SK-N-SH (cell line): ENCODE results near the gene YAF2. TPM values are rescaled to one million over a fixed set of nuclear protein-coding genes. Genes with fewer than 3 reads are reported as not detected.

Experiments
- CTCF ChIA-PET: fragments of 300-600, 350-600 bp; formaldehyde crosslinking; extraction: SDS; loops from one replicate; lab custom pipeline; 2021; lab: Yijun Ruan, JAX
- POLR2A ChIA-PET: fragments of 350-600 bp; sonication (Branson Sonifier 250); formaldehyde crosslinking; extraction: SDS; loops from one replicate; lab custom pipeline; 2020; ENCODE audit warnings: antibody characterized with exemption, inconsistent platforms; lab: Yijun Ruan, JAX
- DNase-seq: peaks from one replicate; pipeline ENCODE4 v3.0.0; 2012
- H2AFZ ChIP-seq: fragments of 200-600 bp; sonication (generic); 2 replicates; pipeline ENCODE4 v1.8.1; 2016; ENCODE audit warnings: antibody characterized with exemption, mild to moderate bottlenecking, low read depth
- H3F3A ChIP-seq: fragments of 200-600 bp; sonication (generic); replicated peaks from 2 replicates; pipeline ENCODE3; 2016; ENCODE audit warnings: antibody characterized with exemption, mild to moderate bottlenecking; ENCODE audit not compliant: insufficient read depth
- H3K27ac ChIP-seq, 2 experiments: fragments of 200-500 bp in 1 of 2; fragments of 200-600 bp in 1 of 2; sonication (Bioruptor generic) in 1 of 2; sonication (generic), shearing (Covaris generic) in 1 of 2; 2 replicates each; pipeline versions ENCODE4 v1.5.1 to v1.6.1; 2014 to 2016; ENCODE audit warnings: low read depth in 2 of 2, inconsistent platforms in 1 of 2, low read length in 1 of 2, mild to moderate bottlenecking in 1 of 2, mixed read lengths in 1 of 2
- H3K27me3 ChIP-seq: fragments of 200-600 bp; sonication (generic), shearing (Covaris generic); 2 replicates; pipeline ENCODE4 v1.6.1; 2016; ENCODE audit warnings: mixed run types; ENCODE audit not compliant: insufficient read depth
- H3K36me3 ChIP-seq, 2 experiments: fragments of 200-500 bp in 1 of 2; fragments of 200-600 bp in 1 of 2; sonication (Bioruptor generic) in 1 of 2; sonication (generic) in 1 of 2; replicated peaks in 1 of 2; 2 replicates each; pipeline versions ENCODE3 to v1.5.1; 2014 to 2016; ENCODE audit warnings: low read length in 1 of 2, mild to moderate bottlenecking in 1 of 2; ENCODE audit not compliant: insufficient read depth in 2 of 2, control insufficient read depth in 1 of 2
- H3K4me1 ChIP-seq, 2 experiments: fragments of 200-500 bp in 1 of 2; fragments of 200-600 bp in 1 of 2; sonication (Bioruptor generic) in 1 of 2; sonication (generic), shearing (Covaris generic) in 1 of 2; 2 replicates each; pipeline versions ENCODE4 v1.5.1 to v1.6.1; 2014 to 2016; ENCODE audit warnings: low read depth in 1 of 2, low read length in 1 of 2, mixed run types in 1 of 2; ENCODE audit not compliant: insufficient read depth in 2 of 2, control insufficient read depth in 1 of 2
- H3K4me2 ChIP-seq: fragments of 200-600 bp; sonication (generic), shearing (Covaris generic); 2 replicates; pipeline ENCODE4 v1.6.1; 2017; ENCODE audit warnings: mixed run types
- H3K4me3 ChIP-seq, 2 experiments: fragments of 200-500 bp in 1 of 2; fragments of 200-600 bp in 1 of 2; sonication (Bioruptor generic) in 1 of 2; sonication (generic), shearing (Covaris generic) in 1 of 2; 2 replicates each; pipeline versions ENCODE4 v1.5.1 to v1.8.1; 2014 to 2016; ENCODE audit warnings: low read depth in 2 of 2, inconsistent platforms in 1 of 2, low read length in 1 of 2, mild to moderate bottlenecking in 1 of 2, mixed read lengths in 1 of 2, moderate library complexity in 1 of 2
- H3K79me2 ChIP-seq: fragments of 200-600 bp; sonication (generic); 2 replicates; pipeline ENCODE4 v1.8.1; 2017; ENCODE audit warnings: mild to moderate bottlenecking; ENCODE audit not compliant: insufficient read depth
- H3K9ac ChIP-seq: fragments of 200-600 bp; sonication (generic); 2 replicates; pipeline ENCODE4 v1.6.1; 2017; ENCODE audit warnings: mixed run types
- H3K9me2 ChIP-seq: fragments of 200-600 bp; sonication (generic); 2 replicates; pipeline ENCODE4 v1.6.1; 2017; ENCODE audit warnings: mixed run types
- H3K9me3 ChIP-seq: fragments of 200-600 bp; sonication (generic); 2 replicates; pipeline ENCODE4 v1.6.1; 2017; ENCODE audit warnings: mixed run types, mild to moderate bottlenecking, moderate library complexity
- H4K20me1 ChIP-seq: fragments of 200-600 bp; sonication (generic); 2 replicates; pipeline ENCODE4 v1.6.1; 2017; ENCODE audit warnings: mild to moderate bottlenecking, mixed run types; ENCODE audit not compliant: insufficient read depth
- CHD2 ChIP-seq: fragments of 150-350 bp; IDR thresholded peaks from 2 replicates; pipeline ENCODE4 v1.6.1; 2018; ENCODE audit warnings: low read length; ENCODE audit not compliant: partially characterized antibody
- ELF1 ChIP-seq: IDR thresholded peaks from 2 replicates; pipeline ENCODE4 v1.4.0; 2012
- EP300 ChIP-seq, 2 experiments: IDR thresholded peaks; 2 replicates each; pipeline versions ENCODE4 v1.4.0 to v1.6.1; 2012; ENCODE audit warnings: borderline replicate concordance in 1 of 2, low read depth in 1 of 2, low read length in 1 of 2
- FOXJ3 ChIP-seq: sonication (generic); formaldehyde crosslinking; IDR thresholded peaks from 2 replicates; pipeline ENCODE4 v1.5.1; 2020; ENCODE audit warnings: mild to moderate bottlenecking, missing genetic modification reagents
- FOXM1 ChIP-seq: IDR thresholded peaks from 2 replicates; pipeline ENCODE4 v1.4.0; 2012; ENCODE audit warnings: low read depth, mild to moderate bottlenecking
- GATA2 ChIP-seq: sonication (generic); formaldehyde crosslinking; IDR thresholded peaks from 2 replicates; pipeline ENCODE4 v1.5.0; 2020; ENCODE audit warnings: mild to moderate bottlenecking, missing genetic modification reagents
- JUND ChIP-seq: IDR thresholded peaks from 2 replicates; pipeline ENCODE4 v1.4.0; 2012
- MAX ChIP-seq: IDR thresholded peaks from 2 replicates; pipeline ENCODE4 v1.4.0; 2012; ENCODE audit warnings: low read depth
- MXI1 ChIP-seq: IDR thresholded peaks from 2 replicates; pipeline ENCODE4 v1.6.1; 2012; ENCODE audit warnings: mild to moderate bottlenecking, low read depth, low read length, improper control_type of control experiment
- PBX3 ChIP-seq: IDR thresholded peaks from 2 replicates; pipeline ENCODE4; 2012
- RAD21 ChIP-seq: IDR thresholded peaks from 2 replicates; pipeline ENCODE4 v1.6.1; 2012; ENCODE audit warnings: mild to moderate bottlenecking, low read length
- RFX5 ChIP-seq: IDR thresholded peaks from 2 replicates; pipeline ENCODE4 v1.6.1; 2012; ENCODE audit warnings: mild to moderate bottlenecking, improper control_type of control experiment, low read length
- RXRA ChIP-seq: IDR thresholded peaks from 2 replicates; pipeline ENCODE4 v1.4.0; 2012; ENCODE audit warnings: low read depth, mild to moderate bottlenecking, borderline replicate concordance
- SIN3A ChIP-seq: IDR thresholded peaks from 2 replicates; pipeline ENCODE4 v1.6.1; 2012; ENCODE audit warnings: low read depth, mild to moderate bottlenecking, low read length, moderate library complexity, borderline replicate concordance
- SMC3 ChIP-seq: IDR thresholded peaks from 2 replicates; pipeline ENCODE4 v1.6.1; 2012; ENCODE audit warnings: low read depth, low read length, improper control_type of control experiment
- TEAD4 ChIP-seq: IDR thresholded peaks from 2 replicates; pipeline ENCODE4 v1.4.0; 2012; ENCODE audit warnings: mild to moderate bottlenecking, borderline replicate concordance; ENCODE audit not compliant: insufficient read depth
- USF1 ChIP-seq: IDR thresholded peaks from 2 replicates; pipeline ENCODE4 v1.4.0; 2012; ENCODE audit warnings: low read depth, borderline replicate concordance
- WGBS: methylation state at CpG from one replicate; pipeline ENCODE4 v1.1.6; 2017; ENCODE audit warnings: low lambda C conversion rate; 5-methylcytosine and 5-hydroxymethylcytosine counted together
- polyA plus RNA-seq, 3 experiments: library from polyadenylated mRNA; depleted of rRNA; stranded (reverse); fragments of >200 nt; gene quantifications; 2 replicates each; pipeline ENCODE4 v1.2.3, GENCODE V29; 2012
- TF ChIP-seq, protein P1 (sequence below): fragments of 150-350 bp; IDR thresholded peaks from 2 replicates; pipeline ENCODE4 v1.6.1; 2016; ENCODE audit warnings: mild to moderate bottlenecking, low read depth, low read length
- TF ChIP-seq, protein P2 (sequence below): IDR thresholded peaks from 2 replicates; pipeline ENCODE4 v1.6.1; 2012; ENCODE audit warnings: mild to moderate bottlenecking, low read depth, low read length, moderate library complexity
- TF ChIP-seq, protein P3 (sequence below): fragments of 200-600 bp; sonication (generic); IDR thresholded peaks from 2 replicates; pipeline ENCODE4 v1.6.1; 2017; ENCODE audit warnings: antibody characterized with exemption, mild to moderate bottlenecking, moderate library complexity

YAF2 gene
- polyA plus RNA-seq, 1 of the 3 experiments (the other 2 are of a cell fraction): 5.3 TPM

DNA sequence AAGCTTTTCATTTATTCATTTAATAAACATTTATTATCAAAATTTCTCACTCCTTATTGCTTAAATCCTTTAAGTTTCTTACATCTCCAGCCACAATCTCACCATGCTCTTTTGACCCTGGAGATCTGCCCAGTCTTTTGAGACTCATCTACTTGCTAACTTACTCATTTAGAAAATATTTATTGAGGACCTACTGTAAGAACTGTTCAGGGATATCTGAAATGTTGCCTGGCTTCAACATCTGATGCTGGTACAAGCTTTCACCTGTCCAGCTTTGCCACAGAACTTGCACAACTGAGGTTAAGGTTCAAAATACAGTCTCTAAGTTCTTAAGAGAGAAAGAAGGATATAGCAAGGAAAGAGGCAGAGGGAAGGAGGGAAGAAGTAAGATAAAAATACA lies 75.9 kb downstream of the YAF2 start:
- DNase-seq: no peak
- Histone ChIP-seq H3K4me2 (peak overlapping the region; percentile 15; the same call in 1 of the 2 replicates), H3K27ac (peak overlapping the region in 1 of 2 experiments; percentile 21; a peak in 1 of 4 replicates)

DNA sequence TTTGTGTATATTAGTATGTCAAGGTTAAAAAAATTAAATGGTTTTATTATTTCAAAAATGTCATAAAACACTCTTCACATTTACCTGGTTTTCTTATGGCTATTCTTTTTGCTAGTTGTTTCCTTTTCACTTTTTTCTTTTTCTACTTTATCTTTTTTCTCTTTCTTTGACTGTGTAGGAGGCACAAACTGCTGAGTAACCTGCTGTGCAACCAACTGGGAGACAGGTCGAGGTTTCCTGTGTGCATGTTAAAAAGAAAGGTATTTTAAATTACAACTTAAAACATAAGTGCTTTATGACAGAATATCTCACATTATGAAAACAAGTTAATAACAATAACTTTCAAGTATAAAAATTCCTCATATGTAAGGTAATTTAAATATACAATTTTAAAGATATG lies 76.5 kb downstream of the YAF2 start:
- CTCF ChIA-PET: interaction anchor here (1.1 kb wide), 1 partner anchor 211 kb away, joined by 3 read pairs; no protein-coding TSS in a partner anchor
- peaks cover 0 to 23% of the 10 kb centered on the region in 2 experiments; a peak in 2 of 4 replicates for H3K4me1 ChIP-seq
- DNase-seq: no peak
- H3F3A ChIP-seq: peaks cover 18% of the 10 kb centered on the region
- no peak overlapping the region for H3K27ac ChIP-seq
- H3K9me2 ChIP-seq: no peaks in the 10 kb centered on the region
- H3K4me3 ChIP-seq: no peak overlapping the region
- no peak overlapping the region for H3K4me2 ChIP-seq
- no peak overlapping the region for H3K9ac ChIP-seq
- H3K9me3 ChIP-seq: no peaks in the 10 kb centered on the region
- POLR2A ChIA-PET: no interaction called here
- H3K36me3 ChIP-seq: peaks cover 35 to 36% of the 10 kb centered on the region in 2 experiments
- 83% methylated on average over 1 of the region's 1 CpG for WGBS
- H4K20me1 ChIP-seq: no peaks in the 10 kb centered on the region
- H3K27me3 ChIP-seq: no peaks in the 10 kb centered on the region
- H2AFZ ChIP-seq: no peak overlapping the region
- no peaks in the 10 kb centered on the region; the same call in 1 of the 2 replicates for H3K79me2 ChIP-seq
- no peak for TF ChIP-seq RXRA
- TF ChIP-seq ELF1: no peak
- TF ChIP-seq MAX: no peak
- TF ChIP-seq, protein P1, sequence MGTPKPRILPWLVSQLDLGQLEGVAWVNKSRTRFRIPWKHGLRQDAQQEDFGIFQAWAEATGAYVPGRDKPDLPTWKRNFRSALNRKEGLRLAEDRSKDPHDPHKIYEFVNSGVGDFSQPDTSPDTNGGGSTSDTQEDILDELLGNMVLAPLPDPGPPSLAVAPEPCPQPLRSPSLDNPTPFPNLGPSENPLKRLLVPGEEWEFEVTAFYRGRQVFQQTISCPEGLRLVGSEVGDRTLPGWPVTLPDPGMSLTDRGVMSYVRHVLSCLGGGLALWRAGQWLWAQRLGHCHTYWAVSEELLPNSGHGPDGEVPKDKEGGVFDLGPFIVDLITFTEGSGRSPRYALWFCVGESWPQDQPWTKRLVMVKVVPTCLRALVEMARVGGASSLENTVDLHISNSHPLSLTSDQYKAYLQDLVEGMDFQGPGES: no peak
- no peak for TF ChIP-seq SMC3
- no peak for TF ChIP-seq PBX3
- TF ChIP-seq, protein P2, sequence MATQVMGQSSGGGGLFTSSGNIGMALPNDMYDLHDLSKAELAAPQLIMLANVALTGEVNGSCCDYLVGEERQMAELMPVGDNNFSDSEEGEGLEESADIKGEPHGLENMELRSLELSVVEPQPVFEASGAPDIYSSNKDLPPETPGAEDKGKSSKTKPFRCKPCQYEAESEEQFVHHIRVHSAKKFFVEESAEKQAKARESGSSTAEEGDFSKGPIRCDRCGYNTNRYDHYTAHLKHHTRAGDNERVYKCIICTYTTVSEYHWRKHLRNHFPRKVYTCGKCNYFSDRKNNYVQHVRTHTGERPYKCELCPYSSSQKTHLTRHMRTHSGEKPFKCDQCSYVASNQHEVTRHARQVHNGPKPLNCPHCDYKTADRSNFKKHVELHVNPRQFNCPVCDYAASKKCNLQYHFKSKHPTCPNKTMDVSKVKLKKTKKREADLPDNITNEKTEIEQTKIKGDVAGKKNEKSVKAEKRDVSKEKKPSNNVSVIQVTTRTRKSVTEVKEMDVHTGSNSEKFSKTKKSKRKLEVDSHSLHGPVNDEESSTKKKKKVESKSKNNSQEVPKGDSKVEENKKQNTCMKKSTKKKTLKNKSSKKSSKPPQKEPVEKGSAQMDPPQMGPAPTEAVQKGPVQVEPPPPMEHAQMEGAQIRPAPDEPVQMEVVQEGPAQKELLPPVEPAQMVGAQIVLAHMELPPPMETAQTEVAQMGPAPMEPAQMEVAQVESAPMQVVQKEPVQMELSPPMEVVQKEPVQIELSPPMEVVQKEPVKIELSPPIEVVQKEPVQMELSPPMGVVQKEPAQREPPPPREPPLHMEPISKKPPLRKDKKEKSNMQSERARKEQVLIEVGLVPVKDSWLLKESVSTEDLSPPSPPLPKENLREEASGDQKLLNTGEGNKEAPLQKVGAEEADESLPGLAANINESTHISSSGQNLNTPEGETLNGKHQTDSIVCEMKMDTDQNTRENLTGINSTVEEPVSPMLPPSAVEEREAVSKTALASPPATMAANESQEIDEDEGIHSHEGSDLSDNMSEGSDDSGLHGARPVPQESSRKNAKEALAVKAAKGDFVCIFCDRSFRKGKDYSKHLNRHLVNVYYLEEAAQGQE: no peak
- TF ChIP-seq RAD21: no peak
- TF ChIP-seq GATA2 (CRISPR knock-in tag): no peak
- TF ChIP-seq EP300 (IDR thresholded peaks at IDR 0.05; ENCODE audit: borderline replicate concordance in 1 of 2, low read depth in 1 of 2, low read length in 1 of 2): no peak
- TF ChIP-seq, protein P3, sequence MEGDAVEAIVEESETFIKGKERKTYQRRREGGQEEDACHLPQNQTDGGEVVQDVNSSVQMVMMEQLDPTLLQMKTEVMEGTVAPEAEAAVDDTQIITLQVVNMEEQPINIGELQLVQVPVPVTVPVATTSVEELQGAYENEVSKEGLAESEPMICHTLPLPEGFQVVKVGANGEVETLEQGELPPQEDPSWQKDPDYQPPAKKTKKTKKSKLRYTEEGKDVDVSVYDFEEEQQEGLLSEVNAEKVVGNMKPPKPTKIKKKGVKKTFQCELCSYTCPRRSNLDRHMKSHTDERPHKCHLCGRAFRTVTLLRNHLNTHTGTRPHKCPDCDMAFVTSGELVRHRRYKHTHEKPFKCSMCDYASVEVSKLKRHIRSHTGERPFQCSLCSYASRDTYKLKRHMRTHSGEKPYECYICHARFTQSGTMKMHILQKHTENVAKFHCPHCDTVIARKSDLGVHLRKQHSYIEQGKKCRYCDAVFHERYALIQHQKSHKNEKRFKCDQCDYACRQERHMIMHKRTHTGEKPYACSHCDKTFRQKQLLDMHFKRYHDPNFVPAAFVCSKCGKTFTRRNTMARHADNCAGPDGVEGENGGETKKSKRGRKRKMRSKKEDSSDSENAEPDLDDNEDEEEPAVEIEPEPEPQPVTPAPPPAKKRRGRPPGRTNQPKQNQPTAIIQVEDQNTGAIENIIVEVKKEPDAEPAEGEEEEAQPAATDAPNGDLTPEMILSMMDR: no peak
- TF ChIP-seq USF1: no peak
- TF ChIP-seq TEAD4: no peak
- no peak for TF ChIP-seq RFX5
- no peak for TF ChIP-seq FOXJ3 (CRISPR knock-in tag)
- no peak for TF ChIP-seq FOXM1
- no peak for TF ChIP-seq CHD2
- no peak for TF ChIP-seq MXI1

More for the DNA sequence above, 75.9 kb downstream of the YAF2 start:
- H4K20me1 ChIP-seq: no peaks in the 10 kb centered on the region
- no peaks in the 10 kb centered on the region for H3K27me3 ChIP-seq
- H3K79me2 ChIP-seq: no peaks in the 10 kb centered on the region; the same call in 1 of the 2 replicates
- peaks cover 18% of the 10 kb centered on the region for H3F3A ChIP-seq
- H3K4me3 ChIP-seq: no peak overlapping the region
- no peak overlapping the region for H2AFZ ChIP-seq
- no peaks in the 10 kb centered on the region for H3K9me3 ChIP-seq
- no peak overlapping the region for H3K9ac ChIP-seq
- TF ChIP-seq RXRA (0 out of 2 replicates have a peak, but pooled peaks have one; percentile 15), JUND (peak; percentile 13; the same call in 1 of the 2 replicates), SIN3A (no peak)
- peaks cover 0 to 23% of the 10 kb centered on the region in 2 experiments; a peak in 2 of 4 replicates for H3K4me1 ChIP-seq
- peaks cover 35 to 36% of the 10 kb centered on the region in 2 experiments for H3K36me3 ChIP-seq
- no peaks in the 10 kb centered on the region for H3K9me2 ChIP-seq
- ChIA-PET CTCF (no interaction called here), POLR2A (no interaction called here)
